Bronchial epithelial cell (primary cell): Measurements from ENCODE around the gene GCK. TPM values are rescaled to one million over a fixed set of nuclear protein-coding genes. Genes with fewer than 3 reads are reported as not detected.
"Not testable (repeated sequence)": the region's sequence is repeated elsewhere in the genome, so short reads cannot be mapped to it uniquely, and the experiment has no call there.

ENCODE experiments used
- DNase-seq: peaks from one replicate; pipeline ENCODE4 v3.0.0-alpha.2; 2010; ENCODE audit warnings: low read depth
- FAIRE-seq: peaks from 2 replicates; lab custom pipeline; 2011; peaks lifted over from hg19 to GRCh38; lab: Jason Lieb, UNC
- H3K27me3 ChIP-seq: 2 replicates; pipeline ENCODE4 v1.5.1; 2011; ENCODE audit warnings: low read length; ENCODE audit not compliant: control insufficient read depth, insufficient read depth
- H3K36me3 ChIP-seq: 2 replicates; pipeline ENCODE4 v1.5.1; 2011; ENCODE audit warnings: low read length; ENCODE audit not compliant: control insufficient read depth, insufficient read depth
- H3K4me3 ChIP-seq: 2 replicates; pipeline ENCODE4 v1.5.1; 2011; ENCODE audit warnings: mild to moderate bottlenecking, low read depth, low read length, control low read depth
- total RNA-seq: library from RNA; depleted of rRNA; stranded (reverse); fragments of >200 nt; gene quantifications from 2 replicates; pipeline ENCODE4 v1.2.1, GENCODE V29; 2014
- TF ChIP-seq, protein P1 (sequence below): IDR thresholded peaks from 2 replicates; pipeline ENCODE4 v1.5.1; 2011; ENCODE audit warnings: mild to moderate bottlenecking, moderate library complexity, low read length, control low read depth, inconsistent platforms; ENCODE audit not compliant: insufficient read depth, severe bottlenecking

GCK gene
- total RNA-seq, 1 donor from 2014 or later = 0.53 TPM

DNA sequence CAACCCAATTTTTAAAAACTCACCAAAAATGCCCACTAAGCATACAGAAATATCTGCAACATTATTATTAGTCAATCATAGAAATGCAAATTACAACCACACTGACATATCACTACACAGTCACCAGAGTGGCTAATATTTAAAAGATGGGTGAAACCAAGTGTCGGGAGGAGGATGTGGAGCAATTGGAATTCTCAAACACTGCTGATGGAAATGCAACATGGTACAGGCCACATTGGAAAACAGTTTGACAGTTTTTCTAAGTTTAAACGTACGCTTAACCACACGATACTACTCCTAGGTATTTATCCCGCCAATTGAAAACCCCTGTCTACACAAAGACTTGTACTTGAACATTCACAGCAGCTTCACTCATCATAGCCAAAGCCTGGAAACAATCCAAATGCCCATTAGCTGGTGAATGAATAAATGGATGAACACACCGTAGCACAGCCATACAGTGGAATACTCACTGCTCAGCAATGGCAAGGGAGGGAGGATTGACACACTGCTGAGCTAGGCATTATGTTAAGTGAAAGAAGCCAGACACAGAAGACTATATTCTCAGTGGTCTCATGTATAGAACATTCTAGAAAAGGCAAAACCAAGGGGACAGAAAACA is 16.3 kb downstream of the GCK start:
- TF ChIP-seq, protein P1, sequence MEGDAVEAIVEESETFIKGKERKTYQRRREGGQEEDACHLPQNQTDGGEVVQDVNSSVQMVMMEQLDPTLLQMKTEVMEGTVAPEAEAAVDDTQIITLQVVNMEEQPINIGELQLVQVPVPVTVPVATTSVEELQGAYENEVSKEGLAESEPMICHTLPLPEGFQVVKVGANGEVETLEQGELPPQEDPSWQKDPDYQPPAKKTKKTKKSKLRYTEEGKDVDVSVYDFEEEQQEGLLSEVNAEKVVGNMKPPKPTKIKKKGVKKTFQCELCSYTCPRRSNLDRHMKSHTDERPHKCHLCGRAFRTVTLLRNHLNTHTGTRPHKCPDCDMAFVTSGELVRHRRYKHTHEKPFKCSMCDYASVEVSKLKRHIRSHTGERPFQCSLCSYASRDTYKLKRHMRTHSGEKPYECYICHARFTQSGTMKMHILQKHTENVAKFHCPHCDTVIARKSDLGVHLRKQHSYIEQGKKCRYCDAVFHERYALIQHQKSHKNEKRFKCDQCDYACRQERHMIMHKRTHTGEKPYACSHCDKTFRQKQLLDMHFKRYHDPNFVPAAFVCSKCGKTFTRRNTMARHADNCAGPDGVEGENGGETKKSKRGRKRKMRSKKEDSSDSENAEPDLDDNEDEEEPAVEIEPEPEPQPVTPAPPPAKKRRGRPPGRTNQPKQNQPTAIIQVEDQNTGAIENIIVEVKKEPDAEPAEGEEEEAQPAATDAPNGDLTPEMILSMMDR = no peak
- peak; percentile 34 for DNase-seq
- no peaks in the 10 kb centered on the region for H3K36me3 ChIP-seq
- H3K4me3 ChIP-seq = no peak overlapping the region
- H3K27me3 ChIP-seq = peaks cover 2% of the 10 kb centered on the region
- peak; percentile 55 for FAIRE-seq

DNA sequence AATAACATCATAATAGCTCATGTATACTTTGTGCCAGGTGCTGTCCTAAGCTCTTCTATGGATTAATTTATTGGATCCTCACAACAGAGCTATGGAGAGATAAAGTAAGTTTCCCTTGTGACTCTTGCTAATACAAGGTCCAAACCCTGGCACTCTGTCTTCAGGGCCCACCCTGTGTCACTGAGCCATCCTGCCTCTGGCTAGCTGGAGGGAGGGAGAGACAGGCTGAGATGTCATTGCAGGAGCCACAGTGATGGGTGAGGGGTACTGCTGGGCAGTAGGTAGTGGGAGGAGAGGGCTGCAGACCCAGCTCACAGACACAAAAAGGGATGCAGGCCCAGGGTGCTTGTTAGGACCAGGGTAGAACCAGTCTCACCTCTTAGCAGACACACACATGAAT is 16.9 kb downstream of the GCK start:
- Histone ChIP-seq H3K4me3 (no peak overlapping the region), H3K27me3 (peaks cover 2% of the 10 kb centered on the region), H3K36me3 (no peaks in the 10 kb centered on the region)
- FAIRE-seq (no peak), DNase-seq (no peak)
- TF ChIP-seq, protein P1 = no peak

DNA sequence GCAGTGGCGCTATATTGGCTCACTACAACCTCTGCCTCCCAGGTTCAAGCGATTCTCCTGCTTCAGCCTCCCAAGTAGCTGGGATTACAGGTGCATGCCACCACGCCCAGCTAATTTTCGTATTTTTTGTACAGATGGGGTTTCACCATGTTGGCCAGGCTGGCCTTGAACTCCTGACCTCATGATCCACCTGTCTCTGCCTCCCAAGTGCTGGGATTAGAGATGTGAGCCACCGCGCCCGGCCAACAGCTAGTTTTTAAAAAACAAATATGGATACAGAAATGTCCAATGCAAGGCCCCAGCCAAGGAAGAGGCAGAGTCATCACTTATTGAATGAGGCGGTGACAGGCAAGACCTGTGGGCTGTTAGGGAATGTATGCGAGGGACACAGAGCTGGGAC is 17.3 kb downstream of the GCK start:
- not testable (repeated sequence) for DNase-seq, H3K27me3 ChIP-seq, H3K4me3 ChIP-seq, FAIRE-seq, H3K36me3 ChIP-seq

DNA sequence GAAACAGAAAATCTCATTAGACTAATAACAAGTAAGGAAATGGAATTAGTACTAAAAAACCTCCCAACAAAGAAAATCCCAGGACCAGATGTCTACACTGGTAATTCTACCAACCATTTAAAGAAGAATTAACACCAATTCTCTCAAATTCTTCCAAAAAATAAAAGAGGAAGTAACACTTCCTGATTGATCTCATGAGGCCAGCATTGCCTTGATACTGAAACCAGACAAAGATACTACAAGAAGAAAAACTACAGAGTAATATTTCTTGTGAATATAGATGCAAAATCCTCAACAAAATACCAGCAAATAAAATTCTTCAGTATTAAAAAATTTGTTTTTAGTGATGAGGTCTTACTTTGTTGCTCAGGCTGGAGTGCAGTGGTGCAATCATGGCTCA is 21.3 kb downstream of the GCK start:
- Histone ChIP-seq H3K36me3 (no peaks in the 10 kb centered on the region), H3K27me3 (no peaks in the 10 kb centered on the region), H3K4me3 (no peak overlapping the region)
- DNase-seq = no peak
- no peak for FAIRE-seq
- TF ChIP-seq, protein P1 = no peak

DNA sequence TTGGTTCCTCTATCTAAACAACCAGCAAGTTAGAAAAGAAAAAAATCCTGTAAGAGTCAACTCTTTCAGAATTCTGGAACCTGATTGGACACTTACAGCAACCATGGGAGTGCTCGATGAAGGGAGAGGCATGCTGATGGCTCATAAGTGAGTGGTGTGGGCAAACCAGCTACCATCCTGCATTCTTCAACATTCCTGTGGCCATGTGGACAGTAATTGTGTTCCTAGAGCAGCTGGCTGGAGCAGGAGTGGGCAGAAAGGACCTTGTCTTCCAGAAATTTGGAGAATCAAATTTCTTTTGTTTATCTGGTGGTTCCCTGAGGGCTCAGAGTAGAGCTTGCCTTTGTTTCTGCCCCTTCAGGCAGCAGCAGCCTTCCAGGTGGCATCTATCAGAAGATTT is 25.6 kb downstream of the GCK start:
- DNase-seq = peak; percentile 76
- no peak overlapping the region for H3K4me3 ChIP-seq
- FAIRE-seq = peak; percentile 79

DNA sequence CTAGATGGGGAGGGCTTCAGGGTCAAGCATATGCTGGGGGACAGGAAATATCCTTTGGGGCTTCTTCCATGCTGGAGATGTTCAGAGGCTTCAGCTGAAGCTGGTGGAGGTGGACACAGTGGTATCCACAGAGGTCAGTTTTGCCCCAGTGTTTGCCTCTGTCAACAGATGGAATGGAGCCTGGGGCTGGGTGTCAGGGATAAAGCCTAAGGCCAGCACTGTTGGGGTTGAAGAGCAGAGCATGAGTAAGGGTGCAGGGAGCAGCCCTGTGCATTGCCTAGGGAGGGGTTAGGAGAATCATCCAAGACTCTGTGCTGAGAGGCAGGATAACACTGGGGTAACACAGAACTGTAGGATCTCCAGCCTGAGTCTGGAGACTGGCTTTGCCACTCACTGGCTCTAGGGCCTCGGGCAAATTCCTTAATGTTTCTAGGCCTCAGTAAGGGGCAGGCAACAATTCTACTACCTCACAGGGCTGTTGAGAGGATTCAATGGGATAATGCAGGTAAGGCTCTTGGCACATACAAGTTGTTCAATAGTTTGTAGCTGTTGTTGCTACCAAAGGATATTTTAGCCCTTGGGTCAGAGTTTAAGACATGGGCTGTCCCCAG is 26.3 kb downstream of the GCK start:
- H3K36me3 ChIP-seq = no peaks in the 10 kb centered on the region
- TF ChIP-seq, protein P1 = no peak
- no peaks in the 10 kb centered on the region for H3K27me3 ChIP-seq
- FAIRE-seq = no peak
- no peak overlapping the region for H3K4me3 ChIP-seq
- DNase-seq = no peak

More for the DNA sequence above, 25.6 kb downstream of the GCK start:
- Histone ChIP-seq H3K27me3 (no peaks in the 10 kb centered on the region), H3K36me3 (no peaks in the 10 kb centered on the region)
- TF ChIP-seq, protein P1 = no peak
